Gastrocnemius medialis (tissue), 4 donors: ENCODE results near the gene PHC3. TPM values are rescaled to one million over a fixed set of nuclear protein-coding genes. Genes with fewer than 3 reads are reported as not detected.

Experiments used
- ATAC-seq, 2 donors: fragments of 150-250 bp; one replicate each; pipeline ENCODE4 v1.9.1; 2016
- DNase-seq, 2 donors: peaks; one replicate each; pipeline ENCODE4 v3.0.0-alpha.2; 2019
- H3K27ac ChIP-seq, 4 donors: fragments of 200-600 bp; sonication (generic); 1 replicate in 1 of 4; 2 replicates in 3 of 4; pipeline ENCODE4 v1.5.1; 2016 to 2018; ENCODE audit warnings: mild to moderate bottlenecking in 2 of 4, moderate library complexity in 1 of 4
- H3K27me3 ChIP-seq, 3 donors: fragments of 200-600 bp; sonication (generic) in 2 of 3; 1 replicate in 1 of 3; 2 replicates in 2 of 3; pipeline versions ENCODE4 v1.5.1 to v1.6.0; 2016 to 2019; ENCODE audit warnings: mild to moderate bottlenecking in 1 of 3, moderate library complexity in 1 of 3
- H3K36me3 ChIP-seq, 2 donors: fragments of 200-600 bp; sonication (generic) in 1 of 2; one replicate each; pipeline ENCODE4 v1.5.1; 2017 to 2018
- H3K4me1 ChIP-seq, 2 donors: fragments of 200-600 bp; sonication (generic) in 1 of 2; one replicate each; pipeline ENCODE4 v1.5.1; 2016 to 2017; ENCODE audit warnings: mild to moderate bottlenecking in 2 of 2
- H3K4me3 ChIP-seq, 4 donors: fragments of 200-600 bp; sonication (generic) in 3 of 4; 1 replicate in 1 of 4; 2 replicates in 3 of 4; pipeline ENCODE4 v1.5.1; 2016 to 2019; ENCODE audit warnings: mild to moderate bottlenecking in 2 of 4
- H3K9me3 ChIP-seq, 3 donors: fragments of 200-600 bp; sonication (generic) in 2 of 3; 1 replicate in 1 of 3; 2 replicates in 2 of 3; pipeline ENCODE4 v1.5.1; 2016 to 2019
- CTCF ChIP-seq, 5 experiments: fragments of 450-650 bp in 3 of 5; fragments of 200-600 bp in 2 of 5; sonication (generic) in 2 of 5; IDR thresholded peaks in 4 of 5; conservative IDR thresholded peaks in 1 of 5; 1 replicate in 4 of 5; 2 replicates in 1 of 5; pipeline ENCODE4 v1.5.1; 2016 to 2019; ENCODE audit warnings: antibody characterized with exemption in 5 of 5, mild to moderate bottlenecking in 3 of 5, moderate library complexity in 3 of 5
- POLR2A ChIP-seq, 2 donors: fragments of 450-650 bp; IDR thresholded peaks; one replicate each; pipeline ENCODE4 v1.6.1; 2017; ENCODE audit warnings: antibody characterized with exemption in 2 of 2, mild to moderate bottlenecking in 2 of 2, moderate library complexity in 2 of 2
- in situ Hi-C, 4 donors: fragments of 200-750 bp; cut with MboI; loops; one replicate each; pipeline versions ENCODE4 v1.15.0 to v1.8.0; 2017; ENCODE audit warnings: low sequenced_read_pairs in 4 of 4
- intact Hi-C: fragments of 100-400 bp; cut with DNase I; formaldehyde crosslinking; loops from one replicate; pipeline ENCODE4 v1.15.1; 2023; ENCODE audit warnings: low total_unique reads
- total RNA-seq, 4 donors: library from RNA; depleted of rRNA; stranded (reverse); fragments of >200 nt; gene quantifications; one replicate each; pipeline versions ENCODE4 v1.1.0 to v1.2.3, GENCODE V29; 2016

Gene PHC3
- total RNA-seq, 4 donors from 2014 or later, result 25.4 to 37.0 (median 32.4) TPM

DNA sequence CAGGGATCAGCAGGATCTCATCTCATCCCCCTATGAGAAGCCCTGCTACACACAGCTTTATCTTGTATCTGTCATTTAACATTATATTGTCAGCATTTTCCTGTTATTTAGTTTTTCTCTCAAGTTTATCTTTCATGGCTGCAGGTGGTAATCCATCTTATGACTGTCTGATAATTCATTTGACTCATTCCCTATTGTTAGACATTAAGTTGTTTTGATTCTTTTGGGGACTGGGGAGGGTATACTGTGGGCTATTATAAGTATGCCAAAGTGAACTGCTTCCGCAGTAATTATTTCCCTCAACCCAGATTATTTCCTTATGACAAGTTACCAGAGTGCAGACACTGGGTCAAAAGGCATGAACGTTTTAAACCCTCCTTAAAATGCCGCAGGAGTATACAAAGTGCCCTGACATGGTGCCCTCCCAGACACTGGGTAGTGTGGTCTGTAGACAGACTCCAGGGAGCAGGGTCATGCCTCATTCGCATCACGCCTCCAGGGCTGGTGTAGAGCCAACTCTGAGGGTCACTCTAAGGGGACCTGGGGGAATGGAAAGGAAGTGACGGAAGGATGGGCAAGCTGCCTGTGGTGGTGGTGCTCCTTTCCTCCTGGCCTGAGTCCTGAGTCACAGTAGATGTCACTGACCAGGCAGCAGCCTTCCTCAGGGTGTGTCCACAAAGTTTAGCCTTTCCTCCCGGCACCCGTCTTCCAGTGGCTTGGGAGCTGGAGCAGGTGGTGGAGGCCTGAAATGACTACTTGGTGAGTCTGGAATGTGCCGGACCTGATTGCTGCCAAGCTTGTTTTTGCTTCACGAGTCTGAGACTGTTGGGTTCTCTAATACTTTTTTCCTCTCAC is 132.2 kb downstream of the PHC3 start:
- no peaks in the 10 kb centered on the region for H3K4me1 ChIP-seq
- no peaks in the 10 kb centered on the region for H3K36me3 ChIP-seq
- in situ Hi-C loops, result no loop called here
- no peaks in the 10 kb centered on the region for H3K9me3 ChIP-seq
- no peak for ATAC-seq
- intact Hi-C loops, result no loop called here
- DNase-seq, result no peak
- H3K4me3 ChIP-seq, result no peak overlapping the region
- peak overlapping the region in 2 of 4 donors; percentile 4 to 34 for H3K27ac ChIP-seq
- TF ChIP-seq POLR2A (IDR thresholded peaks at IDR 0.05) (no peak), CTCF (IDR thresholded peaks at IDR 0.05 in 4 of 5, conservative IDR thresholded peaks at IDR 0.05 in 1 of 5) (no peak)
- H3K27me3 ChIP-seq, result peaks cover 0 to 5% (median 0%) of the 10 kb centered on the region in 3 donors

- TF ChIP-seq POLR2A (IDR thresholded peaks at IDR 0.05) (no peak), CTCF (IDR thresholded peaks at IDR 0.05 in 4 of 5, conservative IDR thresholded peaks at IDR 0.05 in 1 of 5) (no peak)
- H3K27me3 ChIP-seq, result peaks cover 0 to 9% (median 5%) of the 10 kb centered on the region in 3 donors
- no peaks in the 10 kb centered on the region for H3K4me1 ChIP-seq
- H3K36me3 ChIP-seq, result no peaks in the 10 kb centered on the region
- H3K4me3 ChIP-seq, result no peak overlapping the region
- intact Hi-C loops (no loop called here), in situ Hi-C loops (no loop called here)
- no peak for DNase-seq
- H3K9me3 ChIP-seq, result no peaks in the 10 kb centered on the region
- H3K27ac ChIP-seq, result no peak overlapping the region
- no peak for ATAC-seq
These were observed 134.5 kb downstream of the PHC3 start for GRCh38 chr3:170047133-170047404.

- ATAC-seq (no peak), DNase-seq (no peak)
- intact Hi-C loops (no loop called here), in situ Hi-C loops (no loop called here)
- Histone ChIP-seq H3K27ac (no peak overlapping the region), H3K4me3 (no peak overlapping the region), H3K9me3 (no peaks in the 10 kb centered on the region), H3K36me3 (no peaks in the 10 kb centered on the region), H3K27me3 (peaks cover 0 to 14% (median 6%) of the 10 kb centered on the region in 3 donors), H3K4me1 (no peaks in the 10 kb centered on the region)
- TF ChIP-seq POLR2A (IDR thresholded peaks at IDR 0.05), result no peak
- TF ChIP-seq CTCF (IDR thresholded peaks at IDR 0.05 in 4 of 5, conservative IDR thresholded peaks at IDR 0.05 in 1 of 5), result no peak
These were observed 135.0 kb downstream of the PHC3 start for GRCh38 chr3:170046269-170047132.

DNA sequence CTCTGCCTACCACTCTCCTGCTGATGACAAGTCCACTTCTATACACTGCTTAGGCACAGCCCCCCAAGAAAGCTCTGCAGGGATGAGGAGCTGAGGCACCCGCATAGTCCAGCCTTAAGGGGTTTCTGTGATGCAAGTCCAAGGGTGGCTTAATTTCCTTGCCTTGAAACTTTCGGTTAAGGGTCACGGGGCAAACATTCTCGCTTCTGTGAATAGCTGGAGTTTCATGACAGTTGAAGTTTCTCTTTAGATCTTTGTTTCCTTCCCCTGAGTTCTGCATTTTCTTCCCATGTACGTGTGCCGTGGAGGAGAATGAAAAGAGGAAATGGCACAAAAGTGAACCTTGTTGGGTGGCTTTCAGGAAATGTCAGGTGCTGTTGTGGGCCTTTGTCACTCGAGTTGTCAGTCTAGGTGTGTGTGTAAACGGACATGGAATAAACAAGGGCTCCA is 136.7 kb downstream of the PHC3 start:
- H3K27me3 ChIP-seq, result peaks cover 0 to 27% (median 13%) of the 10 kb centered on the region in 3 donors
- in situ Hi-C loops, result no loop called here
- intact Hi-C loops, result no loop called here
- ATAC-seq (no peak), DNase-seq (no peak)
- no peak for TF ChIP-seq CTCF (IDR thresholded peaks at IDR 0.05 in 4 of 5, conservative IDR thresholded peaks at IDR 0.05 in 1 of 5)
- no peak for TF ChIP-seq POLR2A (IDR thresholded peaks at IDR 0.05)
- H3K36me3 ChIP-seq, result no peaks in the 10 kb centered on the region
- no peaks in the 10 kb centered on the region for H3K9me3 ChIP-seq
- no peak overlapping the region for H3K4me3 ChIP-seq
- no peaks in the 10 kb centered on the region for H3K4me1 ChIP-seq
- no peak overlapping the region for H3K27ac ChIP-seq
